ENCODE results near the gene GPHN. TPM values are rescaled to one million over a fixed set of nuclear protein-coding genes. Genes with fewer than 3 reads are reported as not detected.

GPHN gene
- total and polyA plus RNA-seq, 7 donors = 8.1 to 39.7 (median 22.3) TPM

- Histone ChIP-seq H3K9me3 (no peaks in the 10 kb centered on the region), H3K4me1 (no peaks in the 10 kb centered on the region), H3K4me3 (no peak overlapping the region), H3K36me3 (ENCODE audit: insufficient read depth in 1 of 2, low read depth in 1 of 2) (no peaks in the 10 kb centered on the region), H3K27ac (no peak overlapping the region), H3K27me3 (ENCODE audit: insufficient read depth in 3 of 3, low read length in 2 of 3) (no peaks in the 10 kb centered on the region)
- intact Hi-C loops (cut with DNase I) = no loop called here
- DNase-seq (no peak), ATAC-seq (no peak)
- no peak for TF ChIP-seq CTCF (IDR thresholded peaks at IDR 0.05)
- WGBS, 3 donors = 86 to 90% (median 88%) methylated on average over 2 of the region's 2 CpGs
These were observed 188.4 kb downstream of the GPHN start for GRCh38 chr14:66696326-66696725.

GRCh38 chr14:66698503-66698902, 190.6 kb downstream of the GPHN start:
- intact Hi-C loops (cut with DNase I) = no loop called here
- H3K9me3 ChIP-seq = no peaks in the 10 kb centered on the region
- no peak overlapping the region for H3K27ac ChIP-seq
- no peaks in the 10 kb centered on the region for H3K27me3 ChIP-seq (ENCODE audit: insufficient read depth in 3 of 3, low read length in 2 of 3)
- DNase-seq = no peak
- TF ChIP-seq CTCF (IDR thresholded peaks at IDR 0.05) = no peak
- H3K4me1 ChIP-seq = no peaks in the 10 kb centered on the region
- WGBS, 3 donors = 93 to 99% (median 95%) methylated on average over 2 of the region's 2 CpGs
- H3K36me3 ChIP-seq (ENCODE audit: insufficient read depth in 1 of 2, low read depth in 1 of 2) = no peaks in the 10 kb centered on the region
- no peak overlapping the region for H3K4me3 ChIP-seq
- ATAC-seq = no peak

- H3K36me3 ChIP-seq (ENCODE audit: insufficient read depth in 1 of 2, low read depth in 1 of 2) = no peaks in the 10 kb centered on the region
- ATAC-seq (no peak), DNase-seq (no peak)
- H3K27ac ChIP-seq = no peak overlapping the region
- no peak for TF ChIP-seq CTCF (IDR thresholded peaks at IDR 0.05)
- no peak overlapping the region for H3K4me3 ChIP-seq
- intact Hi-C loops (cut with DNase I) = no loop called here
- WGBS, 3 donors = 96 to 98% (median 96%) methylated on average over 4 of the region's 4 CpGs
- H3K27me3 ChIP-seq (ENCODE audit: insufficient read depth in 3 of 3, low read length in 2 of 3) = no peaks in the 10 kb centered on the region
- H3K9me3 ChIP-seq = peaks cover 10% of the 10 kb centered on the region
- H3K4me1 ChIP-seq = no peaks in the 10 kb centered on the region
These were observed 193.9 kb downstream of the GPHN start for GRCh38 chr14:66701813-66702212.

- H3K4me3 ChIP-seq = no peak overlapping the region
- no peak for ATAC-seq
These were observed 200.3 kb downstream of the GPHN start for GRCh38 chr14:66708267-66708666.

More at GRCh38 chr14:66708267-66708666, 200.3 kb downstream of the GPHN start:
- H3K9me3 ChIP-seq = peaks cover 10% of the 10 kb centered on the region
- no peaks in the 10 kb centered on the region for H3K36me3 ChIP-seq (ENCODE audit: insufficient read depth in 1 of 2, low read depth in 1 of 2)
- no peak for DNase-seq
- TF ChIP-seq CTCF (IDR thresholded peaks at IDR 0.05) = no peak
- H3K27ac ChIP-seq = no peak overlapping the region
- no peaks in the 10 kb centered on the region for H3K4me1 ChIP-seq
- H3K27me3 ChIP-seq (ENCODE audit: insufficient read depth in 3 of 3, low read length in 2 of 3) = no peaks in the 10 kb centered on the region
- intact Hi-C loops (cut with DNase I) = no loop called here
